HL-60 (cell line): Measurements from ENCODE around the gene SCN2A.

ENCODE experiments used
- CTCF ChIP-seq: IDR thresholded peaks from one replicate; pipeline ENCODE4 v1.5.1; 2011; ENCODE audit warnings: low read length, control low read depth, inconsistent platforms; ENCODE audit not compliant: insufficient read depth
- POLR2AphosphoS5 ChIP-seq: IDR thresholded peaks from 2 replicates; pipeline ENCODE4 v1.6.1; 2012; ENCODE audit warnings: low read depth
- REST ChIP-seq: IDR thresholded peaks from 2 replicates; pipeline ENCODE4 v1.6.1; 2012; ENCODE audit warnings: low read depth; ENCODE audit not compliant: insufficient replicate concordance

- TF ChIP-seq CTCF (no peak), POLR2AphosphoS5 (no peak), REST (no peak)
Observed at GRCh38 chr2:165425556-165425955, 186.3 kb downstream of the SCN2A start.
